H9 (cell line): ENCODE results near the gene GLYATL2. TPM values are rescaled to one million over a fixed set of nuclear protein-coding genes. Genes with fewer than 3 reads are reported as not detected.

ENCODE experiments used
- DNase-seq: peaks from one replicate; pipeline ENCODE4 v3.0.0-alpha.2; 2017
- H2AFZ ChIP-seq: one replicate; pipeline ENCODE4 v1.6.1; 2013; ENCODE audit warnings: mild to moderate bottlenecking, low read length, control low read depth, moderate library complexity
- H2AK5ac ChIP-seq: 2 replicates; pipeline ENCODE4 v1.6.1; 2013; ENCODE audit warnings: low read length, control low read depth, mixed read lengths; ENCODE audit not compliant: insufficient read length
- H2BK120ac ChIP-seq: one replicate; pipeline ENCODE4 v1.6.1; 2013; ENCODE audit warnings: low read depth, mild to moderate bottlenecking, low read length, control low read depth, inconsistent platforms; ENCODE audit not compliant: poor library complexity, severe bottlenecking
- H2BK12ac ChIP-seq: 2 replicates; pipeline ENCODE4 v1.6.1; 2013; ENCODE audit warnings: low read length, control low read depth, mixed read lengths, low read depth; ENCODE audit not compliant: insufficient read length
- H2BK15ac ChIP-seq: 2 replicates; pipeline ENCODE4 v1.6.1; 2013; ENCODE audit warnings: low read depth, low read length, control low read depth
- H2BK20ac ChIP-seq: one replicate; pipeline ENCODE4 v1.6.1; 2013; ENCODE audit warnings: low read depth, mild to moderate bottlenecking, low read length, control low read depth, inconsistent platforms; ENCODE audit not compliant: poor library complexity, severe bottlenecking
- H2BK5ac ChIP-seq: 2 replicates; pipeline ENCODE4 v1.6.1; 2013; ENCODE audit warnings: low read length, control low read depth, mixed read lengths; ENCODE audit not compliant: insufficient read length
- H3K14ac ChIP-seq: 2 replicates; pipeline ENCODE4 v1.6.1; 2013; ENCODE audit warnings: low read length, control low read depth; ENCODE audit not compliant: insufficient read depth
- H3K18ac ChIP-seq: 2 replicates; pipeline ENCODE4 v1.6.1; 2013; ENCODE audit warnings: low read depth, mild to moderate bottlenecking, mixed read lengths, low read length, control low read depth; ENCODE audit not compliant: insufficient read length
- H3K23ac ChIP-seq: 2 replicates; pipeline ENCODE4 v1.6.1; 2013; ENCODE audit warnings: low read length, control low read depth, mixed read lengths, low read depth; ENCODE audit not compliant: insufficient read length
- H3K23me2 ChIP-seq: 2 replicates; pipeline ENCODE4 v1.6.1; 2013; ENCODE audit warnings: low read depth, mild to moderate bottlenecking, mixed read lengths, low read length, control low read depth; ENCODE audit not compliant: insufficient read length, poor library complexity, severe bottlenecking
- H3K27ac ChIP-seq: 2 replicates; pipeline ENCODE4 v1.5.1; 2013; ENCODE audit warnings: low read length, control low read depth, mixed read lengths, low read depth; ENCODE audit not compliant: insufficient read length
- H3K27me3 ChIP-seq: 2 replicates; pipeline ENCODE4 v1.6.1; 2013; ENCODE audit warnings: low read length, control low read depth, inconsistent platforms; ENCODE audit not compliant: insufficient read depth
- H3K4ac ChIP-seq: 2 replicates; pipeline ENCODE4 v1.6.1; 2013; ENCODE audit warnings: low read depth, mild to moderate bottlenecking, control low read depth, inconsistent platforms, low read length, moderate library complexity
- H3K4me1 ChIP-seq: 2 replicates; pipeline ENCODE4 v1.6.1; 2013; ENCODE audit warnings: low read length, control low read depth, inconsistent platforms; ENCODE audit not compliant: insufficient read depth
- H3K4me2 ChIP-seq: 2 replicates; pipeline ENCODE4 v1.6.1; 2013; ENCODE audit warnings: low read length, control low read depth, mixed read lengths; ENCODE audit not compliant: insufficient read length, insufficient read depth
- H3K56ac ChIP-seq: 2 replicates; pipeline ENCODE4 v1.6.1; 2013; ENCODE audit warnings: low read depth, mild to moderate bottlenecking, mixed read lengths, low read length, control low read depth; ENCODE audit not compliant: insufficient read length
- H3K79me1 ChIP-seq: 2 replicates; pipeline ENCODE4 v1.6.1; 2013; ENCODE audit warnings: low read depth, mild to moderate bottlenecking, moderate library complexity, low read length, control low read depth, inconsistent platforms; ENCODE audit not compliant: insufficient read depth, poor library complexity, severe bottlenecking
- H3K79me2 ChIP-seq: 2 replicates; pipeline ENCODE4 v1.6.1; 2013; ENCODE audit warnings: low read length, control low read depth, inconsistent platforms; ENCODE audit not compliant: insufficient read depth
- H3K9ac ChIP-seq: 2 replicates; pipeline ENCODE4 v1.6.1; 2013; ENCODE audit warnings: low read length, control low read depth, mixed read lengths; ENCODE audit not compliant: insufficient read length; ENCODE audit errors: extremely low read depth
- H3K9me3 ChIP-seq: one replicate; pipeline ENCODE4 v1.6.1; 2013; ENCODE audit warnings: low read depth, low read length, inconsistent platforms; ENCODE audit not compliant: control insufficient read depth
- H3T11ph ChIP-seq: one replicate; pipeline ENCODE4 v1.6.1; 2013; ENCODE audit warnings: mild to moderate bottlenecking, low read length, control low read depth, inconsistent platforms
- H4K20me1 ChIP-seq: one replicate; pipeline ENCODE4 v1.6.1; 2013; ENCODE audit not compliant: control insufficient read depth, insufficient read length, insufficient read depth
- H4K5ac ChIP-seq: 2 replicates; pipeline ENCODE4 v1.6.1; 2013; ENCODE audit warnings: low read depth, mild to moderate bottlenecking, mixed read lengths, low read length, control low read depth; ENCODE audit not compliant: insufficient read length
- H4K8ac ChIP-seq: replicated peaks from 2 replicates; pipeline ENCODE4 v1.6.1; 2013; ENCODE audit warnings: low read length, control low read depth, mixed read lengths, low read depth; ENCODE audit not compliant: insufficient read length
- H4K91ac ChIP-seq: 2 replicates; pipeline ENCODE4 v1.6.1; 2013; ENCODE audit warnings: low read depth, mild to moderate bottlenecking, moderate library complexity, mixed read lengths, low read length, control low read depth; ENCODE audit not compliant: insufficient read length
- H3K27ac Mint-ChIP-seq, 3 experiments: 2 replicates in 2 of 3; 3 replicates in 1 of 3; pipeline ENCODE4 v1.8.0; 2020 to 2021; ENCODE audit warnings: mixed read lengths in 3 of 3, mild to moderate bottlenecking in 1 of 3, moderate library complexity in 1 of 3
- H3K27me3 Mint-ChIP-seq: 2 replicates; pipeline ENCODE4 v1.8.0; 2021; ENCODE audit warnings: low read depth, mild to moderate bottlenecking, moderate library complexity, mixed read lengths
- H3K36me3 Mint-ChIP-seq, 3 experiments: 2 replicates in 2 of 3; 3 replicates in 1 of 3; pipeline ENCODE4 v1.8.0; 2020 to 2021; ENCODE audit warnings: low read depth in 3 of 3, mixed read lengths in 3 of 3; ENCODE audit not compliant: insufficient read depth in 1 of 3
- H3K4me1 Mint-ChIP-seq, 2 experiments: 2 replicates each; pipeline ENCODE4 v1.8.0; 2020; ENCODE audit warnings: mixed read lengths in 2 of 2
- H3K4me3 Mint-ChIP-seq, 2 experiments: 2 replicates in 1 of 2; 3 replicates in 1 of 2; pipeline ENCODE4 v1.8.0; 2020 to 2021; ENCODE audit warnings: mild to moderate bottlenecking in 2 of 2, mixed read lengths in 2 of 2, moderate library complexity in 1 of 2
- H3K9me3 Mint-ChIP-seq, 2 experiments: 2 replicates in 1 of 2; 3 replicates in 1 of 2; pipeline ENCODE4 v1.8.0; 2020; ENCODE audit warnings: mild to moderate bottlenecking in 2 of 2, mixed read lengths in 2 of 2, moderate library complexity in 1 of 2
- total RNA-seq: library from RNA; stranded (reverse); gene quantifications from 2 replicates; pipeline ENCODE4 v1.2.1, GENCODE V29; 2021
- TF ChIP-seq, protein P1 (sequence below): fragments of 200-600 bp; sonication (generic); conservative IDR thresholded peaks from 3 replicates; pipeline ENCODE4 v1.8.0; 2021; ENCODE audit warnings: antibody characterized with exemption, mild to moderate bottlenecking

The GLYATL2 gene
- total RNA-seq, 1 experiment from 2014 or later = not detected

DNA sequence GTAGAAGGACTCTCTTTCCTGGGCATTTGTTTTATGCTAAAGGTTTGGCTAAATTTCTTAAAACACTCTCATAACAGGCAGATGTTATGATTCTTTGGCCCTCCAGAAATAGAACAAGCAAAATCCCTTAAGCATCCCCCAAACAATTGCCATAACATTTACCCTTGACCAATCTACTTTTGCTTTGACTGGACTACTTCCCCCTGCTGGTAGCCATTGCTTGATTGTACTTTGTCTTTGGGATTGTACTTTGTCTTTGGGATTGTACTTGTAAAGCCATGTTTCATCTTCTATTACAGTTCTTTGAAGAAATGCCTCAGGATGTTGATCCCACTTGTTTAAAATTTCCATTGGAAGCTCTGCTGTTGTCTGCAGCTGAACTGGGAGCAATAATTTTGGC is 59.5 kb downstream of the GLYATL2 start:
- no peak overlapping the region for H2BK120ac ChIP-seq
- no peak overlapping the region for H2BK5ac ChIP-seq
- no peak overlapping the region for H3K4ac ChIP-seq
- no peaks in the 10 kb centered on the region for H3K23me2 ChIP-seq
- no peak overlapping the region for H4K5ac ChIP-seq
- H2AFZ ChIP-seq = no peak overlapping the region
- TF ChIP-seq, protein P1, sequence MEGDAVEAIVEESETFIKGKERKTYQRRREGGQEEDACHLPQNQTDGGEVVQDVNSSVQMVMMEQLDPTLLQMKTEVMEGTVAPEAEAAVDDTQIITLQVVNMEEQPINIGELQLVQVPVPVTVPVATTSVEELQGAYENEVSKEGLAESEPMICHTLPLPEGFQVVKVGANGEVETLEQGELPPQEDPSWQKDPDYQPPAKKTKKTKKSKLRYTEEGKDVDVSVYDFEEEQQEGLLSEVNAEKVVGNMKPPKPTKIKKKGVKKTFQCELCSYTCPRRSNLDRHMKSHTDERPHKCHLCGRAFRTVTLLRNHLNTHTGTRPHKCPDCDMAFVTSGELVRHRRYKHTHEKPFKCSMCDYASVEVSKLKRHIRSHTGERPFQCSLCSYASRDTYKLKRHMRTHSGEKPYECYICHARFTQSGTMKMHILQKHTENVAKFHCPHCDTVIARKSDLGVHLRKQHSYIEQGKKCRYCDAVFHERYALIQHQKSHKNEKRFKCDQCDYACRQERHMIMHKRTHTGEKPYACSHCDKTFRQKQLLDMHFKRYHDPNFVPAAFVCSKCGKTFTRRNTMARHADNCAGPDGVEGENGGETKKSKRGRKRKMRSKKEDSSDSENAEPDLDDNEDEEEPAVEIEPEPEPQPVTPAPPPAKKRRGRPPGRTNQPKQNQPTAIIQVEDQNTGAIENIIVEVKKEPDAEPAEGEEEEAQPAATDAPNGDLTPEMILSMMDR = no peak
- no peak overlapping the region for H3K4me3 Mint-ChIP-seq
- no peak overlapping the region for H3K27ac Mint-ChIP-seq
- no peaks in the 10 kb centered on the region for H3K4me1 Mint-ChIP-seq
- peaks cover 1% of the 10 kb centered on the region; the same call in 1 of the 2 replicates for H3K27me3 Mint-ChIP-seq
- H4K20me1 ChIP-seq = no peaks in the 10 kb centered on the region
- H2BK15ac ChIP-seq = no peak overlapping the region
- no peak overlapping the region for H3K9ac ChIP-seq
- H3K9me3 ChIP-seq = peaks cover 35% of the 10 kb centered on the region
- peaks cover 0 to 14% (median 0%) of the 10 kb centered on the region in 3 experiments; a peak in 5 of 7 replicates for H3K36me3 Mint-ChIP-seq
- no peak overlapping the region for H3K14ac ChIP-seq
- H3K4me2 ChIP-seq = no peak overlapping the region
- H2BK12ac ChIP-seq = no peak overlapping the region
- no peak overlapping the region for H4K91ac ChIP-seq
- no peaks in the 10 kb centered on the region for H3K79me2 ChIP-seq
- H3K9me3 Mint-ChIP-seq = peaks cover 74 to 87% of the 10 kb centered on the region in 2 experiments
- no peaks in the 10 kb centered on the region for H3K27me3 ChIP-seq
- no peak overlapping the region for H2BK20ac ChIP-seq
- no peak overlapping the region for H3K23ac ChIP-seq
- no peaks in the 10 kb centered on the region for H3K79me1 ChIP-seq
- no peak overlapping the region for H3T11ph ChIP-seq
- H3K18ac ChIP-seq = no peak overlapping the region
- H3K27ac ChIP-seq = no peak overlapping the region
- H2AK5ac ChIP-seq = no peak overlapping the region
- H3K4me1 ChIP-seq = no peaks in the 10 kb centered on the region
- H4K8ac ChIP-seq = no peak overlapping the region
- no peak overlapping the region for H3K56ac ChIP-seq
- DNase-seq = no peak

Other genes starting within 250 kb of the GLYATL2 start
- gene CNTF, start 222.0 kb downstream of the GLYATL2 start, total RNA-seq = 2.4 and 3.5 TPM in 2 replicates
- not detected in 2 replicates for gene GLYAT, start 112.8 kb downstream of the GLYATL2 start, total RNA-seq
- gene GLYATL1, start 94.8 kb upstream of the GLYATL2 start, total RNA-seq = 2.1 and 2.8 TPM in 2 replicates
- not detected in 2 replicates for gene GLYATL1B, start 241.6 kb upstream of the GLYATL2 start, total RNA-seq